IMR-90 (cell line): ENCODE results near the gene PTPRCAP. TPM values are rescaled to one million over a fixed set of nuclear protein-coding genes. Genes with fewer than 3 reads are reported as not detected.

Source experiments
- ATAC-seq: fragments of 200-7000 bp; cut with Tn5 transposase; 2 replicates; pipeline ENCODE4 v1.9.1; 2020; ENCODE audit warnings: low read depth, mild to moderate bottlenecking, moderate library complexity
- BruUV-seq: library from RNA; stranded (reverse); fragments of 400-500 nt; replicated peaks from 2 replicates; lab custom pipeline; 2021; lab: Mats Ljungman, UMichigan
- CTCF ChIA-PET: fragments of 300-600 bp; formaldehyde crosslinking; extraction: SDS; loops from one replicate; lab custom pipeline; 2021; ENCODE audit warnings: antibody characterized with exemption; lab: Yijun Ruan, JAX
- POLR2A ChIA-PET: fragments of 300-600 bp; sonication (Branson Sonifier 250); formaldehyde crosslinking; loops from one replicate; lab custom pipeline; 2022; ENCODE audit warnings: antibody characterized with exemption; ENCODE audit not compliant: unreplicated experiment; lab: Charles Lee
- DNase-seq: peaks from one replicate; pipeline ENCODE4 v3.0.0; 2013
- H2AFZ ChIP-seq: replicated peaks from 2 replicates; pipeline ENCODE3; 2013; ENCODE audit warnings: low read length, mild to moderate bottlenecking; ENCODE audit not compliant: poor library complexity
- H2AK5ac ChIP-seq: 2 replicates; pipeline ENCODE4 v1.6.1; 2013; ENCODE audit warnings: low read depth, low read length, inconsistent platforms
- H2AK9ac ChIP-seq: replicated peaks from 2 replicates; pipeline ENCODE3; 2013; ENCODE audit warnings: mild to moderate bottlenecking, low read depth, low read length, moderate library complexity; ENCODE audit not compliant: poor library complexity
- H2BK120ac ChIP-seq: 2 replicates; pipeline ENCODE4 v1.6.1; 2013; ENCODE audit warnings: low read depth, low read length, inconsistent platforms
- H2BK15ac ChIP-seq: 3 replicates; pipeline ENCODE4 v1.6.1; 2013; ENCODE audit warnings: low read depth, low read length, inconsistent platforms
- H2BK20ac ChIP-seq: 2 replicates; pipeline ENCODE4 v1.6.1; 2013; ENCODE audit warnings: low read depth, mild to moderate bottlenecking, inconsistent platforms, low read length, moderate library complexity
- H2BK5ac ChIP-seq: 2 replicates; pipeline ENCODE4 v1.6.1; 2013; ENCODE audit warnings: mild to moderate bottlenecking, low read depth, low read length, inconsistent platforms; ENCODE audit not compliant: poor library complexity, severe bottlenecking
- H3K14ac ChIP-seq: replicated peaks from 2 replicates; pipeline ENCODE4 v1.6.1; 2013; ENCODE audit warnings: low read depth, low read length, inconsistent platforms
- H3K18ac ChIP-seq: 2 replicates; pipeline ENCODE4 v1.6.1; 2013; ENCODE audit warnings: low read depth, low read length, control low read depth
- H3K23ac ChIP-seq: 2 replicates; pipeline ENCODE4 v1.6.1; 2013; ENCODE audit warnings: low read depth, low read length, inconsistent platforms
- H3K27ac ChIP-seq: 2 replicates; pipeline ENCODE4 v1.5.1; 2013; ENCODE audit warnings: mild to moderate bottlenecking, control low read depth, low read length; ENCODE audit not compliant: insufficient read depth
- H3K27me3 ChIP-seq: 2 replicates; pipeline ENCODE4 v1.6.1; 2013; ENCODE audit warnings: low read length; ENCODE audit not compliant: control insufficient read depth, insufficient read depth
- H3K36me3 ChIP-seq: 2 replicates; pipeline ENCODE4 v1.6.1; 2013; ENCODE audit warnings: low read length, mixed read lengths; ENCODE audit not compliant: control insufficient read depth, insufficient read depth
- H3K4ac ChIP-seq: 2 replicates; pipeline ENCODE4 v1.6.1; 2013; ENCODE audit warnings: low read depth, low read length, inconsistent platforms
- H3K4me1 ChIP-seq: 2 replicates; pipeline ENCODE4 v1.6.1; 2013; ENCODE audit warnings: low read length, mixed read lengths; ENCODE audit not compliant: control insufficient read depth, insufficient read depth
- H3K4me2 ChIP-seq: 2 replicates; pipeline ENCODE4 v1.6.1; 2013; ENCODE audit warnings: low read depth, mild to moderate bottlenecking, control low read depth, low read length, moderate library complexity
- H3K4me3 ChIP-seq: 2 replicates; pipeline ENCODE4 v1.5.1; 2013; ENCODE audit warnings: low read depth, mild to moderate bottlenecking, control low read depth, low read length, moderate library complexity; ENCODE audit not compliant: insufficient read depth
- H3K56ac ChIP-seq: 2 replicates; pipeline ENCODE4 v1.6.1; 2013; ENCODE audit warnings: low read length, inconsistent platforms; ENCODE audit not compliant: insufficient read depth; ENCODE audit errors: extremely low read depth
- H3K79me1 ChIP-seq, 2 experiments: 2 replicates each; pipeline ENCODE4 v1.6.1; 2013; ENCODE audit warnings: low read length in 2 of 2, inconsistent platforms in 1 of 2, low read depth in 1 of 2
- H3K9ac ChIP-seq: 2 replicates; pipeline ENCODE4 v1.6.1; 2013; ENCODE audit warnings: low read depth, low read length, control low read depth
- H3K9me1 ChIP-seq: 2 replicates; pipeline ENCODE4 v1.6.1; 2013; ENCODE audit warnings: low read length, inconsistent platforms; ENCODE audit not compliant: insufficient read depth
- H3K9me3 ChIP-seq: 2 replicates; pipeline ENCODE4 v1.6.1; 2013; ENCODE audit warnings: low read length; ENCODE audit not compliant: control insufficient read depth, insufficient read depth
- H4K20me1 ChIP-seq: 2 replicates; pipeline ENCODE4 v1.6.1; 2013; ENCODE audit warnings: low read length, inconsistent platforms; ENCODE audit not compliant: insufficient read depth
- H4K5ac ChIP-seq: 2 replicates; pipeline ENCODE4 v1.6.1; 2013; ENCODE audit warnings: mild to moderate bottlenecking, low read depth, low read length, control low read depth
- H4K8ac ChIP-seq, 2 experiments: 2 replicates each; pipeline ENCODE4 v1.6.1; 2013; ENCODE audit warnings: low read depth in 2 of 2, low read length in 2 of 2, control low read depth in 1 of 2, inconsistent platforms in 1 of 2
- H4K91ac ChIP-seq: 2 replicates; pipeline ENCODE4 v1.6.1; 2013; ENCODE audit warnings: low read depth, low read length, inconsistent platforms; ENCODE audit not compliant: insufficient read depth
- MAZ ChIP-seq: IDR thresholded peaks from 2 replicates; pipeline ENCODE4 v1.6.1; 2012; ENCODE audit warnings: low read depth, mild to moderate bottlenecking, low read length, improper control_type of control experiment, moderate library complexity, borderline replicate concordance
- MXI1 ChIP-seq: IDR thresholded peaks from 2 replicates; pipeline ENCODE4 v1.6.1; 2012; ENCODE audit warnings: low read depth, mild to moderate bottlenecking, low read length, moderate library complexity, borderline replicate concordance
- NFE2L2 ChIP-seq: fragments of 150-350 bp; IDR thresholded peaks from 2 replicates; pipeline ENCODE4 v1.6.1; 2016; ENCODE audit warnings: low read depth, mild to moderate bottlenecking, low read length
- RAD21 ChIP-seq: IDR thresholded peaks from 2 replicates; pipeline ENCODE4 v1.6.1; 2012; ENCODE audit warnings: low read length, improper control_type of control experiment
- RCOR1 ChIP-seq: IDR thresholded peaks from 2 replicates; pipeline ENCODE4 v1.6.1; 2012; ENCODE audit warnings: mild to moderate bottlenecking, low read length, improper control_type of control experiment; ENCODE audit not compliant: insufficient replicate concordance
- RFX5 ChIP-seq: IDR thresholded peaks from 2 replicates; pipeline ENCODE4 v1.8.0; 2012; ENCODE audit warnings: low read depth, mild to moderate bottlenecking, low read length, moderate library complexity
- SMC3 ChIP-seq: fragments of 150-350 bp; IDR thresholded peaks from 2 replicates; pipeline ENCODE4 v1.6.1; 2016; ENCODE audit warnings: low read depth, mild to moderate bottlenecking, antibody characterized with exemption, low read length, moderate library complexity
- USF2 ChIP-seq: fragments of 150-350 bp; IDR thresholded peaks from 2 replicates; pipeline ENCODE4 v1.6.1; 2017; ENCODE audit warnings: mild to moderate bottlenecking, antibody characterized with exemption, low read length, low read depth
- WGBS, 2 experiments: methylation state at CpG; one replicate each; pipeline versions ENCODE4 v1.1.5 to v1.1.7; 2013; ENCODE audit warnings: missing lambda C conversion rate in 2 of 2; ENCODE audit not compliant: insufficient read length in 1 of 2; ENCODE audit errors: extremely low coverage in 2 of 2; 5-methylcytosine and 5-hydroxymethylcytosine counted together
- dilution Hi-C: fragments of 300-500 bp; cut with HindIII; formaldehyde crosslinking; loops from one replicate; pipeline ENCODE4 v1.14.3; 2018; ENCODE audit warnings: low sequenced_read_pairs; ENCODE audit not compliant: unreplicated experiment
- in situ Hi-C: fragments of 300-500 bp; cut with MboI; formaldehyde crosslinking; loops from 3 replicates; pipeline ENCODE4 v1.14.3; 2019; ENCODE audit warnings: low sequenced_read_pairs, inconsistent platforms, mixed read lengths
- intact Hi-C: fragments of 100-400 bp; cut with micrococcal nuclease; formaldehyde crosslinking; loops from 2 replicates; pipeline ENCODE4 v1.10.0; 2022
- polyA plus RNA-seq, 3 experiments: library from polyadenylated mRNA; depleted of rRNA; stranded (reverse); fragments of >200 nt; gene quantifications; 2 replicates each; pipeline ENCODE4 v1.2.3, GENCODE V29; 2012; ENCODE audit warnings: low replicate concordance in 1 of 3
- total RNA-seq: library from RNA; depleted of rRNA; stranded (reverse); fragments of >200 nt; gene quantifications from 2 replicates; pipeline ENCODE4 v1.2.3, GENCODE V29; 2012
- TF ChIP-seq, protein P1 (sequence below): conservative IDR thresholded peaks from 2 replicates; pipeline ENCODE4 v1.5.1; 2012; ENCODE audit warnings: mild to moderate bottlenecking, low read depth, low read length, improper control_type of control experiment

Gene PTPRCAP
- total and polyA plus RNA-seq, 2 of the 4 experiments (the other 2 are of a cell fraction) = 0.24 TPM; not detected in 1

GRCh38 chr11:67404515-67405195 is 32.8 kb downstream of the PTPRCAP start:
- Histone ChIP-seq H3K9ac (no peak overlapping the region), H3K27me3 (peaks cover 24% of the 10 kb centered on the region), H3K9me1 (no peaks in the 10 kb centered on the region), H4K8ac (no peak overlapping the region), H2BK15ac (no peak overlapping the region), H3K23ac (no peak overlapping the region), H2AFZ (no peak overlapping the region), H2BK20ac (no peak overlapping the region), H3K4me3 (no peak overlapping the region), H3K27ac (no peak overlapping the region), H3K79me1 (peaks cover 8 to 15% of the 10 kb centered on the region in 2 experiments; a peak in 3 of 4 replicates), H3K9me3 (no peaks in the 10 kb centered on the region), H2AK9ac (no peak overlapping the region), H3K4me1 (peaks cover 11% of the 10 kb centered on the region), H2AK5ac (no peak overlapping the region), H4K20me1 (peaks cover 14% of the 10 kb centered on the region), H2BK120ac (no peak overlapping the region), H3K36me3 (peaks cover 7% of the 10 kb centered on the region; the same call in 1 of the 2 replicates), H4K5ac (no peak overlapping the region), H2BK5ac (no peak overlapping the region), H3K18ac (no peak overlapping the region), H3K14ac (no peak overlapping the region), H3K56ac (no peak overlapping the region), H4K91ac (no peak overlapping the region), H3K4me2 (no peak overlapping the region), H3K4ac (no peak overlapping the region)
- 54% methylated on average over 2 of the region's 13 CpGs; no CpG with 5 or more reads in 1 of the 2 experiments for WGBS, 2 experiments
- in situ Hi-C loops = no loop called here
- TF ChIP-seq RAD21 (no peak), RCOR1 (no peak), MXI1 (no peak), USF2 (no peak), NFE2L2 (no peak), RFX5 (no peak), MAZ (no peak), SMC3 (no peak)
- TF ChIP-seq, protein P1, sequence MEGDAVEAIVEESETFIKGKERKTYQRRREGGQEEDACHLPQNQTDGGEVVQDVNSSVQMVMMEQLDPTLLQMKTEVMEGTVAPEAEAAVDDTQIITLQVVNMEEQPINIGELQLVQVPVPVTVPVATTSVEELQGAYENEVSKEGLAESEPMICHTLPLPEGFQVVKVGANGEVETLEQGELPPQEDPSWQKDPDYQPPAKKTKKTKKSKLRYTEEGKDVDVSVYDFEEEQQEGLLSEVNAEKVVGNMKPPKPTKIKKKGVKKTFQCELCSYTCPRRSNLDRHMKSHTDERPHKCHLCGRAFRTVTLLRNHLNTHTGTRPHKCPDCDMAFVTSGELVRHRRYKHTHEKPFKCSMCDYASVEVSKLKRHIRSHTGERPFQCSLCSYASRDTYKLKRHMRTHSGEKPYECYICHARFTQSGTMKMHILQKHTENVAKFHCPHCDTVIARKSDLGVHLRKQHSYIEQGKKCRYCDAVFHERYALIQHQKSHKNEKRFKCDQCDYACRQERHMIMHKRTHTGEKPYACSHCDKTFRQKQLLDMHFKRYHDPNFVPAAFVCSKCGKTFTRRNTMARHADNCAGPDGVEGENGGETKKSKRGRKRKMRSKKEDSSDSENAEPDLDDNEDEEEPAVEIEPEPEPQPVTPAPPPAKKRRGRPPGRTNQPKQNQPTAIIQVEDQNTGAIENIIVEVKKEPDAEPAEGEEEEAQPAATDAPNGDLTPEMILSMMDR = no peak
- ChIA-PET POLR2A (no interaction called here), CTCF (no interaction called here)
- intact Hi-C loops = no loop called here
- BruUV-seq = no TSS peak
- dilution Hi-C loops = no loop called here
- ATAC-seq (no peak), DNase-seq (no peak)
